HG03108 (cell line): Measurements from ENCODE around the gene ABCC3.

Experiments used
- ATAC-seq: cut with Tn5 transposase; IDR thresholded peaks from one replicate; pipeline ENCODE4 v1.9.1; 2021; ENCODE audit warnings: moderate library complexity; ENCODE audit not compliant: unreplicated experiment

Gene ABCC3

DNA sequence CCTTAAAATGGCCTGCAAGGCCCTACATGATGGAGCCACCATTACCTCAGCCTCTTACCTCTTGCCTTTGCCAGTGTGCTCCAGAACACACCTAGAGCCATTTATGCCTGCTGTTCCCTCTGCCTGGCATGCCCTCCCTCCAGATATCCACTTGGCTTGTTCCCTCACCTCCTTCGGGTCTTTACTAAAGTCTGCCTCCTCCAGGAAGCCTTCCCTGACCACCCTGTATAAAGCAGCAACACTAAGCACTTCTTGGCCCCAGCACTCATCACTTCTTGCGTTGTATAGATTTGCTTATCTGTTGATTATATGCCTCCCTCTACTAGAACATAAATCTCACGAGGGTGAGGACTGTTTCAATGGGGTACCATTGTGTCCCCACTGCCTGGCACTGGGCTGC lies 47.8 kb downstream of the ABCC3 start:
- ATAC-seq, result no peak

DNA sequence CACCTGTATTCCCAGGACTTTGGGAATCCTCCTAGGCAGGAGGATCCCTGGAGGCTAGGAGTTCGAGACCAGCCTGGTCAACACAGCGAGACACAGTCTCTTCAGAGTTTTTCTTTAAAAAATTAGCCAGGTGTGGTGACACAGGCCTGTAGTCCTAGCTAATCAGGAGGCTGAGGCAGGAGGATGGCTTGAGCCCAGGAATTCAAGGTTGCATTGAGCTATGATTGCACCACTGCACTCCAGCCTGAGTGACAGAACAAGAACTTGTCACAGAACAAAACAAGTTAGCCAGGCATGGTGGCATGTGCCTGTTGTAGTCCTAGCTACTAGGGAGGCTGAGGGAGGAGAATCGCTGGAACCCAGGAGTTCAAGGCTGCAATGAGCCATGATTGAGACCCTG lies 48.3 kb downstream of the ABCC3 start:
- ATAC-seq, result no peak

DNA sequence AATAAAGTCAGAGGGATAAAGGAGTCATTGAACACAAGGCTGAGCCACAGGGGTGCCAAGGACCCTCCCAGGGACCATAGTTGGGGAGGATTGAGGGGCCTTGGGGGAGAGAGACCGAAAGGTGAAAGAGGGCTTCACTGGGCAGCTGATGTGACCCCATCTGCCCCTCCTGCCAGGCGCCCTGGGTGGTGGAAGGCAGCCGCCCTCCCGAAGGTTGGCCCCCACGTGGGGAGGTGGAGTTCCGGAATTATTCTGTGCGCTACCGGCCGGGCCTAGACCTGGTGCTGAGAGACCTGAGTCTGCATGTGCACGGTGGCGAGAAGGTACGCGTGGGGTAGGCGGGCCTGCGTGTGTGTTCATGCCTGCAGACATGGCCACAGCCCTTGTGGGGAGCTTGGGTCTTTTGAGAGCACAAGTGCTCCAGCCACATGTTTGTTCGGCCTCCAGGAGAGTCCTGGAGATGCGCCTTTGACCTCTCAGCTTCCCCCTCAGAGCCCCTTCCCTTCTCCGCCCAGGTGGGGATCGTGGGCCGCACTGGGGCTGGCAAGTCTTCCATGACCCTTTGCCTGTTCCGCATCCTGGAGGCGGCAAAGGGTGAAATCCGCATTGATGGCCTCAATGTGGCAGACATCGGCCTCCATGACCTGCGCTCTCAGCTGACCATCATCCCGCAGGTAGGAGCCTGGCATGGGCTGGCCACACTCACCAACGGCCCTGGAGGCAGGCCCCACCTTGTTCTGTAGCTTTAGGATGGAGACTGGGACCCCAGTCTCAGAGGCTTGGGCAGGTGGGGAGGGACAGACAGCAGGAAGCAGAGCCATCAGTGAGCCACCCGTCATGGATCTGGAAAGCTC lies 49.0 kb downstream of the ABCC3 start:
- ATAC-seq, result no peak

DNA sequence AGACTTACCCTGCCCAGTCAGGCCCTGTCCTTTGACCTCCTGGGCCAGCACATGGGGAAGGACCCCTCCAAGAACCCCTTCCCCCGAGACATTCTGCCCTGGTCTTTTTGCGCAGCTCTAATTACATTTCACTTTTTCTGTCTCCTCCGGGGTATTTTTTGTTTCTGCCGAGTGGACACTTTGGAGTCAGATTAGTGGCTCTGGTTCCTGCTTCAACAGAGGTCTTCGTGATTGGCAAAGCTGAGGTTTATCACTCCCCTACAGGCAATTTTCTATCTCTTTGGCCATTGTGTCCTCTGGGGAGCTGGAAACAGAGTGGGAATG lies 49.6 kb downstream of the ABCC3 start:
- ATAC-seq, result no peak

DNA sequence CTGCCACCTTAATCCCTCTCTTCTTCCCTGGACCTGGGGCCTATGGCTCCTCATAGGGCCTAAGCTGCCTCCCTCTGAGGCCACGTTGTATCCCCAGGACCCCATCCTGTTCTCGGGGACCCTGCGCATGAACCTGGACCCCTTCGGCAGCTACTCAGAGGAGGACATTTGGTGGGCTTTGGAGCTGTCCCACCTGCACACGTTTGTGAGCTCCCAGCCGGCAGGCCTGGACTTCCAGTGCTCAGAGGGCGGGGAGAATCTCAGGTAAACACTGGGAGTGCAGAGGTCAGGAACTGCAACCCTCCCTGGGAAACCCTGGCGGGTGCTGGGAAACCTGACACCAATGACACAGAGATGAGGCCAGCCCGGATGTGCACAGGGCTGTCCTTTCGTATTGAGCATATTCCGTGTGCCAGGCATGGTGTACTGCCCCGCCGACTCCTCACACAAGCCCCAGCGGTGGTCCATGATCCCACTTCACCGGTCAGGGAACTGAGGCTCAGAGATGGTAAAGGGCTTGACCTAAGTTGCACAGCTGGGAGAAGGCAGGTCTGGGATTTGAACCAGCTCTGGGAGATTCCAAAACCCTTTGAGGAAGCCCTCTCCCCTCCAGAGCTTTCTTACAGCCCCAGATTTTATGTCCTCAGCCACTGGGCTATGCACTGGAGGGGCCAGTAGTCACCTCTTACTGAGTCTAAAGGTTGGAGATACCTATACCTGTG lies 50.1 kb downstream of the ABCC3 start:
- no peak for ATAC-seq

DNA sequence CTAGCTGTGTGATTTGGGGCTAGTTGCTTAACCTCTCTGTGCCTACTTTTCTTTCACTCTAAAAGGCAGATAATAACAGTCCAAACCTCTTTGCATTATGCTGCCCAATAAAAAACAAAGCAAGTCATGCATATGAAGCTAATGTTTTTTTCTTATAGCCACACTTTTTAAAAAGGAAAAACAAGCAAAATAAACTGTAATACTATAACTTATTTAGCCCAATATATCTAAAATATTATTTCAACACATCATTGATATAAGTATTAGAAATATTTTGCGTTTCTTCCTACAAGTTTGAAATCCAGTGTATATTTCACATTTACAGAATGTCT lies 50.6 kb downstream of the ABCC3 start:
- no peak for ATAC-seq

DNA sequence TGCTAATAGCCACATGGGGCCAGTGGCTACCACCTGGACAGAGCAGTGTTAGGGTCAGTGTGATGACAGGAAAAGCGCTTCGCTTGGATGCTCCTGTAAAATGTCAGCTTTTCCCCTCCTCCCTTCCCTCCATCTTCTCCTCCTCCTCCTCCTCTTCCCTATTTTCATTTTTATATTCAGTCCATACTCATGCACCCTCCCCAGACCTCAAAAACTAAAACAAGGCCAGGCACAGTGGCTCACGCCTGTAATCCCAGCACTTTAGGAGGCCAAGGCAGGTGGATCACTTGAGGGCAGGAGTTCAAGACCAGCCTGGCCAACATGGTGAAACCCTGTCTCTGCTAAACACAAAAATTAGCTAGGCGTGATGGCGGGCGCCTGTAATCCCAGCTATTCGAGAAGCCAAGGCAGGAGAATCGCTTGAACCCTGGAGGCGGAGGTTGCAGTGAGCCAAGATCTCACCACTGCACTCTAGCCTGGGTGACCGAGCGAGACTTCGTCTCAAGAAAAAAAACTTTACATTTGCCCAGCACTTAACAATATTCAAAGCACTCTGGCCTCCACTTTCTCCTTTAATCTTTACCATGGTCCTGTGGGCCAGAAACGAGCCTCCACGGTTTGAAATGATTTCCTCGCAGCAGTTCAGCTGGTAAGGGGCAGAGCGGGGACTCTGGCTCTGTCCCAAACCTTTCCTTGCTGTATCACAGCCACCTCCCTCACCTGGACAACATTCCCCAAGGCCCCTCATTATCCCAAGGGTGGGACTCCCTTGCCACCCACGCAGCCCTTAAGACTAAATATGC lies 51.2 kb downstream of the ABCC3 start:
- no peak for ATAC-seq

DNA sequence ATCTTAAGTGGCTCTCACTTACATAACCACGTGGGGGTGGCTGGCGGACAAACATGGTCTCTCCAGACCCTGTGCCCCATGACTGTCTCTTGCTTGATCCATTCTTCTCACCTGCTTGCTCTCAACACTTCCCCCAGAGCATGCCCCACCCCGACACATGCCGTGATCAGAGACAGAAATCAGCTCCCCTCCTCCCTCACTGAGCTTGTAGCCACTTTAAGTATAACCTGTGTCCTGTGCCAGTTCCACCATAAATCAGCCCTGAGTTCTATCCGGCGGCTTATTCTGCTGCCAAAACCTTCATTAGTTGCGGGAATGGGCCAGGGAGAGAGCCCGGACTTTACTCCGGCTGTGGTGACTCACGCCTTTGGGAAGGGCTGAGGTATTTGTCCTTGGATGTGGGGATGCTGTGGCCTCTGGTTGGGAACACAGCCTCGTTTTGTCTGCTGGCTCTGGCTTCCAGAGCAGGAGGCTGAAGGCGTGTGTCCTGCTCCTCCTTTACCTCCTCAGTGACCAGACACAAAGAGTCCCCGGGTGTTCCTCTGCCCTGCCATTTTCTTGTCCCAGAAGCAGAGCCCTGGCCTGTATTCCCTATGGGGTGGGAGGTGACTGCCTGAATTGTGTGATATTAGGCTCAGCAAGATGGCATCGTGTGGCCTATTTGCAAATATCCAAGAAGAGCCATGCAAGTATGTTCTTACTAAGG lies 52.0 kb downstream of the ABCC3 start:
- ATAC-seq, result no peak

DNA sequence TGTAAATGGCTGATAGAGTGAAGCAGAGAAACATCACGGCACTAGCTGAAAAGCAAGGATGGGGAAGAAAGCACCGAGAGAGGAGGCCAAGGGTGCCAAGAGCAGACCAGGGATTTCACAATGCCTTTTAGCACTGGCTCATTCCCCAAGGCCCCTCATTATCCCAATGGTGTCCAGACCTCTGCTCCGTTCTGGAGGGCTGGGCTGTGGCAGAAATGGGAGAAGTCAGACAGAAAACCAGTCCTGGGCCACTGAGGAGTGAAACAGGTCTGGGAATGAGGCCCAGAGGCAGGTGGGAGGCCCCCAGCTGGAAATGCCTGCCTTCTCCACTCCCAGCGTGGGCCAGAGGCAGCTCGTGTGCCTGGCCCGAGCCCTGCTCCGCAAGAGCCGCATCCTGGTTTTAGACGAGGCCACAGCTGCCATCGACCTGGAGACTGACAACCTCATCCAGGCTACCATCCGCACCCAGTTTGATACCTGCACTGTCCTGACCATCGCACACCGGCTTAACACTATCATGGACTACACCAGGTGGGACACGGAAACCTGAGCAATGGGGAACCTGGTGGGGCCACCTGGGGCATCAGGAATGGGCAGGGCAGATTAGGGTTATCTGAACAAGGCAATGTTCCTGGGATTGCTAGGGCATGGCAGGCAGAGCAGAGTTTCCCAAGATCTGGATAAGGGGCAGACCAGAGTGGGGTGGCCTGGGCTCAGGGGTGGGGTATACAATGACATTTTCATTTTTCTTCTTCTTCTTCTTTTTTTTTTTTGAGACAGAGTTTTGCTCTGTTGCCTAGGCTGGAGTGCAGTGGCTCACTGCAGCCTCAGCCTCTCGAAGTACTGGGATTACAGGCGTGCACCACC lies 52.8 kb downstream of the ABCC3 start:
- no peak for ATAC-seq

DNA sequence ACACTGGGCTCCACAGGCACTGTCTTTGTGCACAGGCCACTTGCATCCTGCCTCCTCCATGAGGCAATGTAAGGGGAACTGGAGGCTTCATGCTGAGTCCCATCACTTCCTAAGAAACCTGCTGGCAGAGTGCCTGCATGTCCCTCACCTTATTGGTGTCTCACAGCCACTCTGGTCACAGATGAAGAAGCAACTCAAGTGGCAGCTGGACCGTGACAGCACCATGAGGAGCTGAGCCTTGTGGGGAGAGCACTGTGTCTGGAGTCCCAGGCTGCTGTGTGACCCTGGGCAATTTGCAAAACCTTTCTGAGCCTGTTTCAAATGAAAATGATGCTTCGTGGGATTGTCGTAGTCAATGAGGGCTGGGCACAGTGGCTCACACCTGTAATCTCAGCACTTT lies 53.6 kb downstream of the ABCC3 start:
- ATAC-seq, result no peak

DNA sequence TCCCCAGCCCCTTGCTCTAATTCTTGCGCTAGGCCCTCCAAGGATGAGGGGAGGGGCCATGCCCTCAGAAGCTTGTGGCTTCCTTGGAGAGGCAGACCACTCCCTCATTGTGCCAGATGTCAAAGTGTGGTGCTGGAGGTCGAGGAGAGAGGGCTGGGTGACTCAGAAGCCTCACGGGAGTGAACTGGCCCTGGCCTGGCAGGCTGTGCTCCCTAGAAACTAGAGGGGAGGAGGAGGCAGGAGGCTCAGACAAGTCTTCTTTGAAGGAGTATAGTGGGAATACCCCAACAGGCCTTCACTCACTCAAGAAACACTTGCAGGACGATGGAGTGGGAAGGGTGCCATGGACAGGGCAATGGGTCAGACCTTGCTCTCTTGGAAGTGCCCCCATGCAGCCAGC lies 54.6 kb downstream of the ABCC3 start:
- no peak for ATAC-seq

DNA sequence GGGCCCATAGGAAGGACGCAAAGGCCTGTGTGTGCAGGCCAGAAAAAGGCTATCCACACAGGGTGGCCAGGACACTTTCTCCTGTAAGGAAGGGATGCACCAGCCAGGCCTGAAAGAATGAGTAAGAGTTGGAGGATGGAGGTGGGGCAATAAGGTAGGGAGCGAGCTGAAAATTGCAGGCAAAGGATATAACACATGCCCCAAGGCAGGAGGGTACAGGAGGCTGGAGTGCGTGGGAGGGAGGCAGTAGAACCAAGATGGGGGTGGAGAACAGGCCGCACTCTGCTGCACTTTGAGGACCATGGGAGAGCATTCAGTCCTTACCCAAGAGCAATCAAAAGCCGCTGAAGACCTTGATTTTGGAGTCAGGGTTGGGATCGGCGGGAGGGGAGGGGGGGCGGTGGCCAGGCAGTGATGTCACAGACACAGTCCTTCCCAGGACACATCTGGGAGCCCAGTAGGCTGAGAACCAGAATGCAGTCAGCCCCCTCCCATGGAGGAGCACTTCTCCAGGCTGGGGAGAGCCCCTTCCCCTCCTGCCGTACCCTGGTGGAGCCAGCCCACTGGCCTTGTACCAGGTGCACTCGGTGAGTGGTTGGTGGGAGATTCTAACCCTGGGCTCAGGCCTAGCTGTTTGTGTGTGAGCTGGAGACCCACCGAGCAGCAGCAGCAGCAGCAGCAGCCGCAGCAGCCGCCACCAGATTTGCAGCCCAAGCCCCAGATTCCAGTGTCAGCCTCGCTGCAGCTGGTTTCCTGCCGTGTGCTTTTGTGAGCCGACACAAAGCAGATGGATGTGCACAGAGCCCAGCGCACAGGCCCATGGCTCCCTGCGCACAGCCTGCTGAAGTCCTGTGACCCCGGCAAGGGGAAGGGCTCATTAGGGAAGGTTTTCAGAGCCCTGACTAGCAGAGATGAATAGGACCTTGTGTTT lies 55.5 kb downstream of the ABCC3 start:
- ATAC-seq, result no peak

DNA sequence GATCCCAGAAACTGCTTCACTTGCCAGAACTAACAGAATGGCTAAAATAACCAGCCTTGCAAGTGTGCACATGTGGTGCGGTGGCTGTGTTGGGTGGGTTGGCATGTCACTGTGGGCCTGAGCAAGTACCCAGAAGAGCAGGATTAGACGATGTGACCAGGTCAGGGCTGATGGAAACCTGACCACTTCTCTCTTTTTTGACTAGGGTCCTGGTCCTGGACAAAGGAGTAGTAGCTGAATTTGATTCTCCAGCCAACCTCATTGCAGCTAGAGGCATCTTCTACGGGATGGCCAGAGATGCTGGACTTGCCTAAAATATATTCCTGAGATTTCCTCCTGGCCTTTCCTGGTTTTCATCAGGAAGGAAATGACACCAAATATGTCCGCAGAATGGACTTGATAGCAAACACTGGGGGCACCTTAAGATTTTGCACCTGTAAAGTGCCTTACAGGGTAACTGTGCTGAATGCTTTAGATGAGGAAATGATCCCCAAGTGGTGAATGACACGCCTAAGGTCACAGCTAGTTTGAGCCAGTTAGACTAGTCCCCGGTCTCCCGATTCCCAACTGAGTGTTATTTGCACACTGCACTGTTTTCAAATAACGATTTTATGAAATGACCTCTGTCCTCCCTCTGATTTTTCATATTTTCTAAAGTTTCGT lies 56.3 kb downstream of the ABCC3 start:
- ATAC-seq, result no peak

DNA sequence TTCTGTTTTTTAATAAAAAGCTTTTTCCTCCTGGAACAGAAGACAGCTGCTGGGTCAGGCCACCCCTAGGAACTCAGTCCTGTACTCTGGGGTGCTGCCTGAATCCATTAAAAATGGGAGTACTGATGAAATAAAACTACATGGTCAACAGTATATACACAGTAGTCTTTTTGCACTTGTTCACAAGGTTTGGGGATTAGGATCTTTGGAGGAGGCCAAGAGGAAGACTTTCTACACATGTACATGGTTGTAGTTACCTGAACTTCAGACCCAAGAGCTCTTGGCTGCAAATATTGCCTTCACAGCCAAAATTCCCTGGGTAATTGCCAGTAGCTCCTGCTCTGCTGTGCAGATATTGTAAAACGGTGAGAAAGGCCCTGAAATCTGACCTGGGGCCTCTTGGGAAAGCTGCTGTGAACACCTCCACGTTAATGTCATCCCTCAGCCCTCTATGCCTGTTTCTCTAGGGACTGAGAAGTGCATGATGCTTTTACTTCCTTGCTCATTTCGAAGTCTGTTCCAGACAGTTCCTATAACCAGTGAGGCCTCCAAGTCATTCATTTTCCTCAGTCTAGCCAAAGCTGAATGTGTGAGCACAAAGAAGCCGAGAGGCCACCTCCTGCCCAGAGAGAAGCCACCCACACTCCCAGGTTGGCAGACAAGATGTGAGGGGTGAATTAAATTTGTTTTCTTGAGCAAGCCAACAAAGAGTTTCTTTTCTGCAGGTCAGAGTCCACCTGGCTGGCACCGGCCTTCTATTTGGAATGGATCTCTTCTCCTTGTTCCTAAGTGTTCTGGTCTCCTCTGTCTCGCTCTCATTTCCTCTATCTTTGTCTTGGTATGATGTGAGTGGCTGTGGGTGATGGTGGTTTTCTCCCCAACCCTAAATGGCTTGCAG lies 57.1 kb downstream of the ABCC3 start:
- no peak for ATAC-seq

DNA sequence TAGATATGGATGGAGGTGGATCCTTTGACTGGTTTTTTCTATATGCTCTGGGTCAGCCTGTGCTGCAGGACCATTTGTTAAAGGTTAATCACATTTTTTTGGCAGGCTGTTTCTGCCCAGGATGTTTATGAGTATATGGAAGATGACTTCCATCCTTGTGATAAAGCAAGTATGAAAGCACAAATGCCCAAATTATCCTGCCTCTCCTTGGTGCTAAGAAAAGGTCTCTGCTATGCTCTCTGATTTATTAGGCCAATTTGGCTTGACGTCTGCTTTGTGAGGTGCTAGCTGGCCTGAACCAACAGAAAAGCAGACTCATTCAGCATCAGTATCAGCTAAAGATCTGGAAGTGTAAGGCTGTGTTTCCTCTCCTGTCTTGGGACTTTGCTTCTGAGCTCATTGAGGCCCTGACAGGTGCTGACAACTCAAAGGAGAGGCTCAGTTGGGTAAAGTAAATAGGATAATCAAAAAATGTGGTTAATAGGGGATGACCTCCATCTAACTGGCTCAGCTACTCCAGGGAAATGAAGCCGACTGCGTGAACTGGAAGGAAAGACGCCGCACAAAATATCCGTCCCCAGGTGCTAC lies 57.9 kb downstream of the ABCC3 start:
- ATAC-seq, result no peak

DNA sequence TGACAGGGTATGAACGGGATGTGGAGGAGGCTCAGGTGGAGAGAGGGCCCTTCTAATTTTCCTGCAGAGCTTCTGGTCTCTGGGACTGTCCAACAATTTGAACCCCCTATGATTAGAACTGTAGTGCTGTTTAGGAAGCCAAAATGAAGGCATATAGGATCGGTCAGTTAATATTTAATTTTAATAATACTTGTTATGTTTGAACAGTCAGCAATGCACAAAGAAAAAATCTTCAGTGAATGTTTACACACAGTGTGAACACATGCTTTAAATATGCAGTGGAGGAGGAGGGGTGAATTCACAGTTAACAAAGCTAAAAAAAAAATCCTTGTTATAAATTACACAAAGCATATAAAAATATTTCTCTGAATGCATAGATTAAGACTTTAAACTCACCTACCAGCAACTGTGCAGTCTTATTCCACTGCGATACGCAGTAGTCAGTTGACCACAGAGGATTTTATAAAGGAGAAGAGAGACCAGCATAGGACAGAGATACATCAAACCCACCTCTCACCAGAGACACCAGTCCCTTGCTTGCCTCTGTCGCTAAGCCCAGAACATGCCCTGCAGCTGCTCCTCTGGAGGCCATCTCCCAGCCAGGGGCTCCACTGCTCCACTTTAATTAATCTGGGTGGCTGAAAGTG lies 58.5 kb downstream of the ABCC3 start:
- ATAC-seq, result no peak

DNA sequence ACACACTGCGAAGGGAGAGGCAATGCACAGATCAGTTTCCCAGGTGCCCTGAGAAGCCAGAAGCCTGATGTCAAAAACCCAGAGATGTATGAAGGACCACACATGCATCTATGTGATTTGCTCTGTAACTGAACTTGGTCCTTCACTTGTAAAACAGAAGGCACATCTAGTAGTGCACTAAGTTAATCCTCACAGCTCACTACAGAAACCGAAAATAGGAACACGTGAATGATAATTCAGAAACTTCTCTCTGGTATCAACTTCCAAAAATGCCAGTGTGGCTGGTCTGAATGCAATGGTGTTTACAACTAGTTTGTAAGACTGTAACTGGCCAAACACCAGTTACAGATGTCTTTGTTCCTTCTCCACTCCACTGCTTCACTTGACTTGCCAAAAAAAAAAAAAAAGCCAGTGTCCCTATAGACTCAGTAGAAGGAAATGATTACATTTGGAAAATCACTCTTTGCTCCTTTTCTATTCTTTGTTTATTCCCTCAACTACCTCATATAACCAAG lies 61.7 kb downstream of the ABCC3 start:
- no peak for ATAC-seq
